ENCODE results near the gene TERC.

- TF ChIP-seq CTCF (IDR thresholded peaks at IDR 0.05) (no peak), POLR2A (IDR thresholded peaks at IDR 0.05; ENCODE audit: low read depth) (no peak), POLR2AphosphoS5 (IDR thresholded peaks at IDR 0.05) (no peak), EP300 (IDR thresholded peaks at IDR 0.05) (no peak)
Measured at GRCh38 chr3:169804681-169805080, 39.8 kb upstream of the TERC start.
